Measurements from ENCODE around the gene TPRG1.

TPRG1 gene

DNA sequence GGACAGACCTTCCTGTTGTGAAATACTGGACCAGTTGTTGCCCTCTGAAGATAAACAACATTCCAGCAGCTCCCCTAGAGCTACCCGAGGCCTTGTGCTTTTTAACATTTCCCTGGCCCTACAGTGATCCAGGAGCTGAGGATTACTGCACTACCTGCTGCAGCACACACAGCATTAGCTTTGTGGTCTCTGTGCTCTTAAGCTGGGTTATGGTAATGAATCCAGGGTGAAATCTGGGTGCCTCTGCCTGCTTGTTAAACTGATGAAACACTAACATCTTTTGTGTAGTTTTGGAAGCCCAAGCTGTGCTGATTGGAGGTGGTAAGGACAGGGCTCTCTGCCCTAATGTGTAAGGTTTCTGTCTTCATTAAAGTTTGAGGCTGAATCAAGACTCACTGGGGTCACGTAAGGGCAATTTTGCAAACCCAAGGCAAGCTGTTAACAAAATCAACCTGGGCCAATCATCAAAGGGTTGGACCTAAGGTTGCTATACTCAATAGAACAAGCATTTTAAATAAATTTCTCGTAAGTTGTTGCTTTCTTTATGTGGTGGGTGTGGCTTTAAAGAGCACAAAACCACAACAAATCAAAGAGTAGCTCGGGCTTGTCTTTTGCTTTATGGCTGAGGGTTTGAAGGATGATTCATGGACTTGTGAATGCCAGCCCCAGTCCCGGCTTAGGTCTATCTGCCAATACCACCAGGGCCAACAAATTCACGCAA is 183.9 kb downstream of the TPRG1 start:
- peak; percentile 26 for DNase-seq (ENCODE audit: low read depth)

DNA sequence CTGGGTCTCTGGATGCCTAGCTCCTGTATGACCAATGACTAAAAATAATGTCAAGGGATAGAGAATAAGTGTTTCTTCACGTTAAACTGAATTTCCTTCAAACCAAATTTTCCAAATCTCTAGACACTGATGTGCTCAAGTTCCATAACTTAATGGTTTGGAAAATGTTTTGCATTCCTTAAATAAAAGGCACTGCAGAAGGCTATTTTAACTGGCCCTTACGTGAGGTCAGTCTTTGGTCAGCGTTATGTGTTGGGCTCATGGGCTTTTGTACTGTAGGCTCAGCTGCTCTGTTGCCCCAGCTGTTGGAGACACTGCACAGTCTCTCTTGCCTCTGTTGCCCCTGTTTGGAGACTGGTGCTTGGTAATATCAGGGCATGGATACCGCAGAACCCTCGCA is 188.5 kb downstream of the TPRG1 start:
- DNase-seq (ENCODE audit: low read depth): no peak

DNA sequence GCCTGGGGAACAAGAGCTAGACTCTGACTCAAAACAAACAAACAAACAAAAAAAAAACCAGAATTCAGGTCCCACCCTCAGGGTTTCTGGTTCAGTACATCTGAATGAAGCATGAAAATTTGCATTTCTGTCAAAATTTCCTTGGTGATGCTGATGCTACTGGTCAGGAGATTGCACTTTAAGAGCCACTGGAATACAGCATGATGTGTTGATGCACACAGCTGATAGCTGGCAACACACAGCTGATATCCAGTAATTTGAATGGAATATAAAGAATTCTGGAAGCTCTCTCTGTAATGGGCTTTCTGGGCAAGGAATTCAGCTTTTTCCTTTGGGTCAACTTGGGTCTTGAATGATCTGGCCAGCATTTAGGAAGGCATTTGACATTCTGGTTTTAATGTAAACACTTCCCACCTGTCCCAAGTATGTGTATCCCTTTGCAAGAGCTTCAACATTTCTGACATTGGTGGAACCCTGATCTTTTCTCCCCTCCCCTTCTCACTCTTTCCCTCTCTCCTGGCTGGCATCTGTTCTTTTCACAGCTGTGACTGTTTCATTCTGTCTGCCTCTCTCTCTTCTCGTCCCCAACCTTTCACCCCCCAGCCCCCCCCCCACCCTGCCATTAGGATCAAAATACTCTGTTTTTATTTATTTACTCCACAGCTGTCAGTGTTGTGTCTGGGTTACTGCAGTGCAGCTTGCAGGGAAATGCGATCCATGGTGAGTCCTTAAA is 189.5 kb downstream of the TPRG1 start:
- no peak for DNase-seq (ENCODE audit: low read depth)

DNA sequence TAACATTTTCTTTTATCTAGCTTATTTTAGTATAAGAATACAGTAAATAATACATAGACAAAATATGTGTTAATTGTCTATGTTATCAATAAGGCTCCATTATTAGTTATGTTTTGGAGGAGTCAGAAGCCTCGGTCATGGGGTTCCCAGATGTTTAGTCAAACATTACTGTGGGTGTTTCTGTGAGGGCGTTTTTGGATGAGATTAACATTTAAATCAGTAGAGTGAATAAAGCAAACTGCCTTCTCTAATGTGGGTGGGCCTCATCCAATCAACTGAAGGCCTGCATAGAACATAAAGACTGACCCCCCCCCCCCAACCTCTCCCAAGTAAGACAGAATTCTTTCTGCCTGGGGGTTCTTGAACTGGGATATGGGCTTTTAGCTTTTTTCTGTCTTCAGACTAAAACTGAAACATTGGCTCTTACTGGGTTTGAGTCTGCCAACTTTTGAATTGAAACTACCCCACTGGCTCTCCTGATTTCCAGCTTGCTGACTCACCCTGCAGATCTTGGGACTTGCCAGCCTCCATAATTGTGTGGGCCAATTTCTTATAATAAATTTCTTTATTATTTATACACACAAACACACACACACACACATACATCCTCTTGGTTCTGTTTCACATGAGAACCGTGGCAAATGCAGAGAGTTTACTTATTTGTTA is 192.0 kb downstream of the TPRG1 start:
- DNase-seq (ENCODE audit: low read depth): peak; percentile 11

DNA sequence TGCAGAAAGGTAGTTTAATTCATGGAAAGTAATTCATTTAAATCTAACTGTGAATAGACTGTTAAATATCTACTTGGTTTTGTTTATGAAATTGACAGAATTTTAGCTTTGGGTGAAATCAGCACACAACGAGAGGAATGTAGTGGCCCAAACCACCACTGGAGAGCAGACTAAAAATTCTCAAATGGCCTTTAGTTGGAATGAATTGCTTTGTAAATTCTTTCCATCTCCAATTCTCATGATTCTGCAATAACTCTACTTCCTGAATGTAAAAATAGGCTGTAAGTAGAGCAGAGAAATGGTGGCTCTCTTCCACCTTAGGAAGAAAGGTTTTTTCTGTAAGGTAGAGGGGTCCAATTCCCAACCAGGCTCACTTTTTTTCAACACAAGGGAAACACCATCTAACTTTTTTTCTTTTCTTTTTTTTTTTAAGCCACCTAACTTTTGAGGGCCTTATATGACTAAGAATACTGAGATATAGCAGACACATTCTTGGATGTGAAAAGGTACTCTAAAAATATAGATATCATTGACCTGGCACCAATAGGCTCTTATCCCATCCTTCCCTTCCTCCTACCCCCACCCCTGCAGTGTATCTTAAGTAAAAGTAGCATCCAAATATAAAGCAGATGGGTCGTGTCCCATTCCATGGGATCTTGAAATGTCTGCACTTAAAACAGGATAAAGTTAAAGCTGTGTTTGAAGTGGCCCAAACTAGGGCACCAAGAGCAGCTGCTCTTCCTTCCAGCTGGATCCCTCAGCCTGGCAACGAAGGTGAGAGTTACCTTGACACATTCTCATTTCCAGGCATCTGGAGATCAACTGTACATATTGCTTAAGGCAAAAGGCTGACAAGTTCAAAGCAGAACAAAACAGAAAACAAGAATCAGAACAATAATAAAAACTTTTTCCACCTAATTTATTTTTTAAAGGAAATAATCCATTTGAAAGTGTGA is 194.1 kb downstream of the TPRG1 start:
- DNase-seq (ENCODE audit: low read depth): peak; percentile 24

DNA sequence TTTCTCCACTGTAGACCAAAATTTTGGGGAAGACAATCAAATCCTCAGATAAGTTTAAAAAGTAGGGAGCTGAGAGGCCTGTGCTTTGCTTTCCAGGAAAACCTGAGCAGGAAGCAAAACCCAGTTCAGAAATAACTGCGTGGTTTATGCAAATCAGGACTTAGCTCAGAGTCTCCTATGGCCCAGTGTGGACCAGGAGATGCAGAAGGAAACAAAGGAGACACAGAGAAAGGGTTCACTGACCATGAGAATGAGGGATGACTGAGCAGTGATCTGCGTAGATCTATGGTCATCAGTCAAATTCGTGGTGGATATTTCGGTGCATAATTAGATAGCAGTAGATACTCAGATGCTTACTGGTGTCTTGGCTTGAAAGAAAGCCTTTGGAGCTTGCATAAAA is 196.6 kb downstream of the TPRG1 start:
- DNase-seq (ENCODE audit: low read depth): no peak

DNA sequence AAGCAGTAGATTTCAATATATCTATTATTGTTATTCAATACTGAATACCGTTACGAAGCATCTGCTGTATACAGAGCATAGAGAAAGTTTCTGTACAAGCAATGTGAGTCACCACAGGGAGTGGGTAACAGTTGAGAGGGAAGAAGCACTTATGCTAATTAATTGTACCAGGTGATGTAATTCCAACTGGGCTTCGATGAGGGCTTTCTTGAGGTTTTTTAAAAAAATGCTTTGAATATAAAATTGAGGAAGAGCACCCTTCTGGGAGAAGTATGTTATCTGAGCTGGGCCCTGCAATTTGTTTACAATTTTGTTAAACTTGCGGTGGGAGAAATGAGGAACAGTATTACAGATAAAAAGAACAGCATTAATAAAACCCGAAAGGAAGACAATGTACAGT is 197.9 kb downstream of the TPRG1 start:
- no peak for DNase-seq (ENCODE audit: low read depth)

DNA sequence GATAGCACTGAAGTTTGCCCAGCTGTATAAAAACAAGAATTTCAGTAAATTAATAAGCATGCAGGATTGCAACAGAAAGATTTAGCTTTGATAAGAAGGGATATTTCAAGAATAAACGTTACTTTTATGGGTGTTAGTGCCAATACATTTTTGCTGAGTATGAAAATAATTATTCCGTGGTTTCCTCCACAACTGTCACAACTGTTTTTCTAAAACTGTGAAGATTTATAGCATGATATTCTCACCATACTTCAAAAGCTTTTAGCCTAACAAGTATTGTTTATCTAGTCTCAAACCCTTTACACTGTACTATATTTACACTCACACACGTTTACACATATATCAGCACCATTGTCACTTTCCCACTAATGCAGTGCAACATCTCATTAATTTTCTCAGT is 200.5 kb downstream of the TPRG1 start:
- no peak for DNase-seq (ENCODE audit: low read depth)

All from GM04503 (cell line).